Transverse colon (tissue), 4 donors: ENCODE data around the gene RNF144B. TPM values are rescaled to one million over a fixed set of nuclear protein-coding genes. Genes with fewer than 3 reads are reported as not detected.

Experiments
- DNase-seq: peaks from one replicate; pipeline ENCODE4 v3.0.0-alpha.2; 2019
- H3K27ac ChIP-seq, 4 donors: fragments of 200-600 bp; sonication (generic); 2 replicates each; pipeline ENCODE4 v1.5.1; 2016 to 2018; ENCODE audit warnings: inconsistent platforms in 4 of 4
- H3K27me3 ChIP-seq: fragments of 200-600 bp; sonication (generic); 2 replicates; pipeline ENCODE4 v1.5.1; 2017; ENCODE audit warnings: inconsistent platforms
- H3K36me3 ChIP-seq, 4 donors: fragments of 200-600 bp; sonication (generic); 2 replicates each; pipeline ENCODE4 v1.5.1; 2017 to 2019; ENCODE audit warnings: inconsistent platforms in 4 of 4
- H3K4me1 ChIP-seq, 4 donors: fragments of 200-600 bp; sonication (generic); 2 replicates each; pipeline ENCODE4 v1.5.1; 2017 to 2020; ENCODE audit warnings: inconsistent platforms in 4 of 4
- H3K4me3 ChIP-seq, 4 donors: fragments of 200-600 bp; sonication (generic); 1 replicate in 1 of 4; 2 replicates in 3 of 4; pipeline versions ENCODE4 v1.5.1 to v1.6.1; 2017 to 2019; ENCODE audit warnings: inconsistent platforms in 4 of 4
- H3K9me3 ChIP-seq, 2 donors: fragments of 200-600 bp; sonication (generic); 2 replicates each; pipeline ENCODE4 v1.5.1; 2017 to 2019; ENCODE audit warnings: inconsistent platforms in 2 of 2
- EP300 ChIP-seq: sonication (generic); formaldehyde crosslinking; IDR thresholded peaks from one replicate; pipeline ENCODE4 v1.6.1; 2017; ENCODE audit warnings: antibody characterized with exemption, low read depth
- POLR2A ChIP-seq: fragments of 450-650 bp; IDR thresholded peaks from one replicate; pipeline ENCODE4 v1.6.1; 2016; ENCODE audit warnings: antibody characterized with exemption, mild to moderate bottlenecking, moderate library complexity
- POLR2AphosphoS5 ChIP-seq, 3 donors: sonication (generic); formaldehyde crosslinking; IDR thresholded peaks; one replicate each; pipeline ENCODE4 v1.6.1; 2016; ENCODE audit warnings: antibody characterized with exemption in 3 of 3
- WGBS, 2 donors: methylation state at CpG; one replicate each; pipeline ENCODE4 v1.1.5; 2018; ENCODE audit warnings: low coverage in 1 of 2; 5-methylcytosine and 5-hydroxymethylcytosine counted together
- in situ Hi-C, 4 donors: fragments of 200-750 bp; cut with MboI; loops; one replicate each; pipeline versions ENCODE4 v1.15.0 to v1.15.1; 2017; ENCODE audit warnings: low sequenced_read_pairs in 3 of 4, low pct_ligation_motif_present in 1 of 4, low pct_unique_long_range_greater_than_20kb in 1 of 4
- intact Hi-C: fragments of 100-400 bp; cut with DNase I; formaldehyde crosslinking; loops from one replicate; pipeline ENCODE4 v1.15.1; 2023; ENCODE audit warnings: low total_unique reads
- total RNA-seq, 4 donors: library from RNA; depleted of rRNA; stranded (reverse); fragments of >200 nt; gene quantifications; one replicate each; pipeline ENCODE4 v1.1.0, GENCODE V29; 2016
- TF ChIP-seq, protein P1 (sequence below), 5 experiments: fragments of 200-600 bp in 3 of 5; fragments of 450-650 bp in 2 of 5; sonication (generic) in 3 of 5; IDR thresholded peaks; 1 replicate in 2 of 5; 2 replicates in 3 of 5; pipeline ENCODE4 v1.5.1; 2016 to 2017; ENCODE audit warnings: antibody characterized with exemption in 5 of 5, inconsistent platforms in 3 of 5, mild to moderate bottlenecking in 2 of 5, moderate library complexity in 1 of 5

The RNF144B gene
- total RNA-seq, 4 donors from 2014 or later: 1.4 to 4.5 (median 3.8) TPM

DNA sequence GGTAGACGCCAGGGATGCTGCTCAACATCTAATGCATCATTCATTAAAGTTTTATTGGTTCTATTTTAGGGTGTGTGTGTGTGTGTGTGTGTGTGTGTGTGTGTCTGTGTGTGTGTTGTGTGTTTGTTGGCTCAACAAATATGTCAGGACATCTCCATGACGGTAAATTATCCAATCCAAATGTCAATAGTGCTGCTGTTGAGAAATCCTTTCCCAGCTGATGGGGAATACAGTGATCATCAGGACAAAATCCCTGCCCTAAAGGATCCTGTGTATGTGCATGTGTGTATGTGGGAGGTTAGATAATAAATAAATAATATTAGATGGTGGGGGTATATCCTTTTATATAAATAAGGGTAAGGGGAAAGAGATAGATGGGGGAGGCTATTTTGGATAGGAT lies 59.6 kb downstream of the RNF144B start:
- no peaks in the 10 kb centered on the region for H3K27me3 ChIP-seq
- in situ Hi-C loops: no loop called here
- TF ChIP-seq EP300 (no peak), POLR2AphosphoS5 (IDR thresholded peaks at IDR 0.05) (no peak), POLR2A (no peak)
- TF ChIP-seq, protein P1, sequence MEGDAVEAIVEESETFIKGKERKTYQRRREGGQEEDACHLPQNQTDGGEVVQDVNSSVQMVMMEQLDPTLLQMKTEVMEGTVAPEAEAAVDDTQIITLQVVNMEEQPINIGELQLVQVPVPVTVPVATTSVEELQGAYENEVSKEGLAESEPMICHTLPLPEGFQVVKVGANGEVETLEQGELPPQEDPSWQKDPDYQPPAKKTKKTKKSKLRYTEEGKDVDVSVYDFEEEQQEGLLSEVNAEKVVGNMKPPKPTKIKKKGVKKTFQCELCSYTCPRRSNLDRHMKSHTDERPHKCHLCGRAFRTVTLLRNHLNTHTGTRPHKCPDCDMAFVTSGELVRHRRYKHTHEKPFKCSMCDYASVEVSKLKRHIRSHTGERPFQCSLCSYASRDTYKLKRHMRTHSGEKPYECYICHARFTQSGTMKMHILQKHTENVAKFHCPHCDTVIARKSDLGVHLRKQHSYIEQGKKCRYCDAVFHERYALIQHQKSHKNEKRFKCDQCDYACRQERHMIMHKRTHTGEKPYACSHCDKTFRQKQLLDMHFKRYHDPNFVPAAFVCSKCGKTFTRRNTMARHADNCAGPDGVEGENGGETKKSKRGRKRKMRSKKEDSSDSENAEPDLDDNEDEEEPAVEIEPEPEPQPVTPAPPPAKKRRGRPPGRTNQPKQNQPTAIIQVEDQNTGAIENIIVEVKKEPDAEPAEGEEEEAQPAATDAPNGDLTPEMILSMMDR (IDR thresholded peaks at IDR 0.05): no peak
- 94 to 98% methylated on average over 2 of the region's 2 CpGs for WGBS, 2 donors
- no peak for DNase-seq
- no peaks in the 10 kb centered on the region for H3K9me3 ChIP-seq
- intact Hi-C loops: no loop called here
- H3K27ac ChIP-seq: no peak overlapping the region
- H3K4me1 ChIP-seq: no peaks in the 10 kb centered on the region
- no peaks in the 10 kb centered on the region for H3K36me3 ChIP-seq
- H3K4me3 ChIP-seq: no peak overlapping the region

DNA sequence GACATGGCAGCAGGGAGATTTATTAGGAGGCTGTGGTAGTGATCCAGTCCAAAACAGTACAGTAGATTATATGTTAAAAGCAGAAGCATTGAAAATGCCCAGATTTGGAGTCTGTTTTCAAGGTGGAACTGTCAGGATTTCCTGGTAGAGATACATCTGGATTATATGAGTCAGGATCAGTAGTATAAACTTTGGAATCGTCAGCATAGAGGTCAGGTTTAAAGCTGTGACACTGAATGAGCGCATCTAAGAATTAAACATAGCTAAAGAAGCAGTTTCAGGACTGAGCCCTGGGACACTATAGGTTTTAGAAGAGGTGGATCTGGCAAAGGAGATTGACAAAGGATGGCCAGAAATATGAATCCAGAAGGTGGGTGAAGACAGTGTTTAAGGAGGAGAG lies 60.4 kb downstream of the RNF144B start:
- no peaks in the 10 kb centered on the region for H3K27me3 ChIP-seq
- H3K27ac ChIP-seq: no peak overlapping the region
- TF ChIP-seq, protein P1 (IDR thresholded peaks at IDR 0.05): no peak
- TF ChIP-seq POLR2A (no peak), POLR2AphosphoS5 (IDR thresholded peaks at IDR 0.05) (no peak), EP300 (no peak)
- WGBS, 2 donors: 65% methylated on average over 2 of the region's 2 CpGs; no CpG with 5 or more reads in 1 of the 2 donors
- H3K9me3 ChIP-seq: no peaks in the 10 kb centered on the region
- intact Hi-C loops (no loop called here), in situ Hi-C loops (no loop called here)
- H3K4me1 ChIP-seq: no peaks in the 10 kb centered on the region
- no peak overlapping the region for H3K4me3 ChIP-seq
- DNase-seq: no peak
- no peaks in the 10 kb centered on the region for H3K36me3 ChIP-seq

DNA sequence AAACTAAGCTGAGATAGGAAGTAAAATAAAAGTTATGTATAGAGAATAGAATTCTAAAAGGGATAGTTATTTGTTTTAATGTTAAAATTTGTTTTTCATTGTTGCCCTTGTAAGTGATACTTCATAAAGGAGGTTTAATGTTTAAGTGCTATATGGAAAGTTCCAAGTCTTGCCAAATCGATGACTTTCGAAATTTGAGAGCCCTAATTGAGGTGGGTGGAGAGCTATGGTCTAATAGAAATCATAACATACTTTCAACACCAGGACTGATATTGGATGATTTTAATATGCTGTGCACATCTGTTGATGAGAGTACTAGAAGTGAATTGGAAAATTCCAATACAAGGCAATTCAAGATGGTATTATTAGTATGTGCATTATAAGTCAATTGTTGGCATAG lies 64.6 kb downstream of the RNF144B start:
- in situ Hi-C loops: no loop called here
- intact Hi-C loops: no loop called here
- no peaks in the 10 kb centered on the region for H3K27me3 ChIP-seq
- TF ChIP-seq, protein P1 (IDR thresholded peaks at IDR 0.05): no peak
- TF ChIP-seq POLR2A: no peak
- no peak for TF ChIP-seq POLR2AphosphoS5 (IDR thresholded peaks at IDR 0.05)
- no peak for TF ChIP-seq EP300
- H3K36me3 ChIP-seq: no peaks in the 10 kb centered on the region
- H3K27ac ChIP-seq: no peak overlapping the region
- no peaks in the 10 kb centered on the region for H3K9me3 ChIP-seq
- DNase-seq: no peak
- no peaks in the 10 kb centered on the region for H3K4me1 ChIP-seq
- H3K4me3 ChIP-seq: no peak overlapping the region
- whole genome bisulfite sequencing, 2 donors: 100% methylated on average over 2 of the region's 2 CpGs

DNA sequence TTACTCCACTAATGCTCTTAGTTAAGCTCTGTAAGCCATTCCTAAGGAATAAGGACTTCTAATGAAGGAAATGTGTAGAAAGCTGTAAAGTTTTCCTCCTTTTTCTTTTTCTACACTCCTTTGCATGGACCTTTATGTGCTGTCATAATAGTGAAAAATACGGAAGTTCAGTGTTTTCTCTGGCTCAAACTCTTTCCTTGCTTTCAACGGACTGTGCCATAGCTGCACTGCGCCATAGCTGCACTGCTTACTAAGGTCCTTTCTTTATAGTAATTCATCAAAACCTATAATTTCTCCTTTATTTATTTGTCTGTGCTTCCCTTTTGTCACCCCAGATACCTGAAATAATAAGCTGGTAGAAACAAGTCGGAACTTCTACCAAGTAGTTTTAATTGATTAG lies 67.3 kb downstream of the RNF144B start:
- Histone ChIP-seq H3K9me3 (no peaks in the 10 kb centered on the region), H3K27ac (no peak overlapping the region), H3K4me3 (no peak overlapping the region), H3K4me1 (no peaks in the 10 kb centered on the region), H3K36me3 (no peaks in the 10 kb centered on the region), H3K27me3 (no peaks in the 10 kb centered on the region)
- WGBS, 2 donors: 81 to 87% methylated on average over 4 of the region's 4 CpGs
- no peak for DNase-seq
- TF ChIP-seq EP300 (no peak), POLR2A (no peak), POLR2AphosphoS5 (IDR thresholded peaks at IDR 0.05) (no peak)
- TF ChIP-seq, protein P1 (IDR thresholded peaks at IDR 0.05): no peak
- in situ Hi-C loops: no loop called here
- intact Hi-C loops: no loop called here
